OCI-LY7 (cell line): ENCODE results near the gene NOL12. TPM values are rescaled to one million over a fixed set of nuclear protein-coding genes. Genes with fewer than 3 reads are reported as not detected.

Experiments used
- BruUV-seq: library from RNA; stranded (reverse); fragments of 400-500 nt; replicated peaks from 2 replicates; lab custom pipeline; 2021; lab: Mats Ljungman, UMichigan
- CTCF ChIA-PET: fragments of 300-600 bp; sonication (Branson Sonifier 250); formaldehyde crosslinking; loops from one replicate; lab custom pipeline; 2022; ENCODE audit warnings: antibody characterized with exemption; ENCODE audit not compliant: unreplicated experiment; lab: Charles Lee
- POLR2A ChIA-PET: fragments of 300-600 bp; sonication (Branson Sonifier 250); formaldehyde crosslinking; loops from one replicate; lab custom pipeline; 2022; ENCODE audit warnings: antibody characterized with exemption; lab: Charles Lee
- DNase-seq: peaks from one replicate; pipeline ENCODE4 v3.0.0-alpha.2; 2015; ENCODE audit warnings: low spot score
- H2AFZ ChIP-seq: fragments of 200-600 bp; sonication (generic), shearing (Covaris generic); 2 replicates; pipeline ENCODE4 v1.6.1; 2014; ENCODE audit warnings: mild to moderate bottlenecking, antibody characterized with exemption, low read length, moderate library complexity
- H3K27ac ChIP-seq: fragments of 200-600 bp; sonication (generic); 2 replicates; pipeline ENCODE4 v1.5.1; 2014; ENCODE audit warnings: mixed run types, low read depth, mild to moderate bottlenecking, moderate library complexity, low read length, inconsistent platforms; ENCODE audit not compliant: poor library complexity, severe bottlenecking
- H3K36me3 ChIP-seq: fragments of 200-600 bp; sonication (generic); 2 replicates; pipeline ENCODE4 v1.6.1; 2014; ENCODE audit warnings: mild to moderate bottlenecking, antibody characterized with exemption, low read length, moderate library complexity, mixed read lengths; ENCODE audit not compliant: insufficient read depth
- H3K4me1 ChIP-seq: fragments of 200-600 bp; sonication (generic); 2 replicates; pipeline ENCODE4 v1.5.1; 2014; ENCODE audit warnings: mild to moderate bottlenecking, low read length; ENCODE audit not compliant: insufficient read depth, poor library complexity, severe bottlenecking
- H3K4me2 ChIP-seq: fragments of 200-600 bp; sonication (generic); 2 replicates; pipeline ENCODE4 v1.6.1; 2014; ENCODE audit warnings: mild to moderate bottlenecking, low read length
- H3K4me3 ChIP-seq: fragments of 200-600 bp; sonication (generic); 2 replicates; pipeline ENCODE4 v1.5.1; 2014; ENCODE audit warnings: mild to moderate bottlenecking, low read depth, low read length; ENCODE audit not compliant: poor library complexity, severe bottlenecking
- H3K79me2 ChIP-seq: fragments of 200-600 bp; sonication (generic); 2 replicates; pipeline ENCODE4 v1.6.1; 2016; ENCODE audit warnings: low read depth, mild to moderate bottlenecking, low read length, moderate library complexity, mixed read lengths; ENCODE audit not compliant: insufficient read depth
- H3K9me2 ChIP-seq: fragments of 200-600 bp; sonication (generic); 2 replicates; pipeline ENCODE4 v1.6.1; 2016; ENCODE audit warnings: mild to moderate bottlenecking, low read length, mixed read lengths; ENCODE audit not compliant: insufficient read depth
- H3K9me3 ChIP-seq: fragments of 200-600 bp; sonication (generic); 2 replicates; pipeline ENCODE4 v1.6.1; 2014; ENCODE audit warnings: mild to moderate bottlenecking, mixed run types, low read length, mixed read lengths
- H4K20me1 ChIP-seq: fragments of 200-600 bp; sonication (generic); 2 replicates; pipeline ENCODE4 v1.6.1; 2014; ENCODE audit warnings: mild to moderate bottlenecking, antibody characterized with exemption, low read length, moderate library complexity, mixed read lengths; ENCODE audit not compliant: insufficient read depth
- EZH2phosphoT487 ChIP-seq: fragments of 200-600 bp; sonication (generic); IDR thresholded peaks from 2 replicates; pipeline ENCODE4 v1.6.1; 2018; ENCODE audit warnings: low read depth, borderline replicate concordance, mild to moderate bottlenecking, mixed run types, antibody characterized with exemption, low read length, moderate library complexity, mixed read lengths
- intact Hi-C: fragments of 100-400 bp; cut with micrococcal nuclease; formaldehyde crosslinking; loops from one replicate; pipeline ENCODE4 v1.10.0; 2022; ENCODE audit not compliant: unreplicated experiment
- total RNA-seq, 2 experiments: library from RNA; depleted of rRNA in 1 of 2; stranded (reverse); fragments of >200 nt in 1 of 2; shearing (Covaris generic) in 1 of 2; gene quantifications; 2 replicates each; pipeline ENCODE4 v1.2.3, GENCODE V29; 2014 to 2022
- TF ChIP-seq, protein P1 (sequence below): fragments of 200-600 bp; sonication (generic); conservative IDR thresholded peaks from 2 replicates; pipeline ENCODE4 v1.5.1; 2014; ENCODE audit warnings: mild to moderate bottlenecking, antibody characterized with exemption, low read length, moderate library complexity, mixed read lengths

Gene NOL12
- total RNA-seq, 2 experiments from 2014 or later, result 62.3 to 64.6 TPM

DNA sequence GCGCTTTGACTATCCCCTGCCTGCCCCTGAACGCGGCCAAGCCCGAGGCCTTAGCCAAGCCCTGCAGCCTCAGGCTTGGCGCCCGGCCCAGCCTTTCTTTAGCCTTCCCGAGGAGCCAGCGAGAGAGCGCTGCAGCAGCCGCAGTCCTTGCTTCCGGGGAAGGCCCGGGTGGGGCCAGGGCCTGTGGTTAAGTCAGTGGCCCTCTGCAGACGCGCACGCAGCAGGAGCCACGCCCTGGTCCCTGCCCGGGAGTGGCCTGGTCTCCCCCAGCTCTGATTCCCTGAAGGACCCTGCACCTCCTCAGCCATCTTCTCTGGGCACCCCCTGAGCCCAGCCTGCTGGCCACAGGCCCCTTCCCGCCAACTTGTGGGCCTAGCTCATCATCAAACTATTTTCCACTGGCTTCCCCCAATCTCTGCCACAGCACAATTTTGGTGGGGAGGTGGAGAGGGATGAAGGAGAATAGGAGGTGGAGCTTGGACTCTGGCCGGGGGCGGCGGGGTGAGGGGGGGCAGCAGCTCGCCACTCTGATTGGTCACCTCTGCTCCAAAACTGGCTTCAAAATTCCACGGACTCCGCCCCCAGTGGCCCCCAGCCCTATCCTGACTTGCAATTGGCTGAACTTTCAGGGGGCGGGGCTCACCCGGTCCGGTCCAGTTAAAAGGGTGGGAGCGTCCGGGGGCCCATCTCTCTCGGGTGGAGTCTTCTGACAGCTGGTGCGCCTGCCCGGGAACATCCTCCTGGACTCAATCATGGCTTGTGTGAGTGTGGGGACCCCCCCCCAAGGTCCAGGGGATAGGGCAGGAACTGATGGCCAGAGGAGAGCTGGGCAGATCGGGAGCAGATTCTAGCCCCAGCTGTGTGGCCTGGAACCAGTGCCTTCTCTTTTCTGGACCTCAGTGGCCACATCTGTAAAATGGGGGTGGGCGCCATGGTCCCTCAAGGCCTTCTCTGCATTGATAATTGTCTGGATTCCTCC, 10.9 kb upstream of the NOL12 start, which contains the start of gene LGALS1:
Gene LGALS1, plus strand, starts transcription at position 686 of the 979 bp plus-strand sequence. Its CDS starts 67 bp downstream, at position 753.
- H3K4me3 ChIP-seq, result peak within 1 kb of the TSS; percentile 63
- H3K9me3 ChIP-seq, result no peaks in the 10 kb centered on the region
- peak within 1 kb of the TSS; percentile 88 for H3K4me2 ChIP-seq
- peak within 1 kb of the TSS; percentile 67; the same call in 1 of the 2 replicates for H2AFZ ChIP-seq
- CTCF ChIA-PET, result no interaction called here
- no peaks in the 10 kb centered on the region for H3K79me2 ChIP-seq
- BruUV-seq, result no TSS peak
- intact Hi-C loops, result loop anchor here (5.0 kb wide), 1 partner anchor 68 kb away; the partner anchor contains the start of gene GGA1
- no peaks in the 10 kb centered on the region for H3K36me3 ChIP-seq
- no peaks in the 10 kb centered on the region for H4K20me1 ChIP-seq
- POLR2A ChIA-PET, result interaction anchor here (0.6 to 2.0 kb wide), 4 partner anchors 11 to 97 kb away, joined by 3 to 5 read pairs (median 4); partner anchors contain the start of gene PDXP
- TF ChIP-seq, protein P1, sequence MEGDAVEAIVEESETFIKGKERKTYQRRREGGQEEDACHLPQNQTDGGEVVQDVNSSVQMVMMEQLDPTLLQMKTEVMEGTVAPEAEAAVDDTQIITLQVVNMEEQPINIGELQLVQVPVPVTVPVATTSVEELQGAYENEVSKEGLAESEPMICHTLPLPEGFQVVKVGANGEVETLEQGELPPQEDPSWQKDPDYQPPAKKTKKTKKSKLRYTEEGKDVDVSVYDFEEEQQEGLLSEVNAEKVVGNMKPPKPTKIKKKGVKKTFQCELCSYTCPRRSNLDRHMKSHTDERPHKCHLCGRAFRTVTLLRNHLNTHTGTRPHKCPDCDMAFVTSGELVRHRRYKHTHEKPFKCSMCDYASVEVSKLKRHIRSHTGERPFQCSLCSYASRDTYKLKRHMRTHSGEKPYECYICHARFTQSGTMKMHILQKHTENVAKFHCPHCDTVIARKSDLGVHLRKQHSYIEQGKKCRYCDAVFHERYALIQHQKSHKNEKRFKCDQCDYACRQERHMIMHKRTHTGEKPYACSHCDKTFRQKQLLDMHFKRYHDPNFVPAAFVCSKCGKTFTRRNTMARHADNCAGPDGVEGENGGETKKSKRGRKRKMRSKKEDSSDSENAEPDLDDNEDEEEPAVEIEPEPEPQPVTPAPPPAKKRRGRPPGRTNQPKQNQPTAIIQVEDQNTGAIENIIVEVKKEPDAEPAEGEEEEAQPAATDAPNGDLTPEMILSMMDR, result no peak
- TF ChIP-seq EZH2phosphoT487, result no peak
- H3K27ac ChIP-seq, result peak within 1 kb of the TSS; percentile 80
- peaks cover 44% of the 10 kb centered on the region for H3K4me1 ChIP-seq
- DNase-seq, result peak; percentile 47
- no peaks in the 10 kb centered on the region for H3K9me2 ChIP-seq

DNA sequence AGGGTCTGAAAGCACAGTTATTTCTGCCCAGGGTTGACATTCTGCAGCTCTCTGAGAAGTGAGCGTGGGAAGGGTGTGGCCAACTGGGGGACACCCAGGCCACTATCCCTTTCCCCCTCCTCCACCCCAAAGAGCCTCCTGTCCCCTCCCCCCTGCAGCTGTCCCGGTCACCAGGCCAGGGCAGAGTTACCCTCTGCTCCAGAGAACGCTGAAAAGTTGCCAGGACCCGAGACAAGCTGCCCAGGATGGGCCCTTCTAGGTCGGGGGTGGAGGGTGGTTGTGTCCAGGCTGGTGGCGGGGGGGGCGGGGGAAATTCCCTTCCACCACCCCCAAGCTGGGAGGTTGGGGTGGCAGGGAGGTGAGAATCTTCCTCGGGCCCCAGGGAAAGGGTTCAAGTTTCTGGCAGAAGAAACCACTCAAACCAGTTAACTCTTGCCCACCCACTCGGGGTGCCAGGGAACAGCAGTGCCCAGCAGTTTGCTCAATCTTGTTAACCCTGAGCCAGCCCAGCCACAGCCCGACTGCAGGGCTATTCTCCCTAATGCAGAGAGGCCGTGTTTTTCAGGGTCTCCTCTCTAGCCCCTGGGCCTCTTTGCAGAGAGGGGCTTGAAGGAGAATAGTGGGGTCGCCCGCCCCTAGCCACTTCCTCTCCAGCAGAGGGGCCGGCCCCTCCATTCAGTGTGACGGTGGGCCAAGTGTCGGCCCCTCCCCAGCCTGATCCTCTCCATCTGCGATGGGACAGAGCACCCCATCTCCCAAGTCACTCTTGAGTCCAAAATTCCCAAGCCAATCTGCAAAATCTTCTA, 10.0 kb upstream of the NOL12 start:
- Histone ChIP-seq H3K4me1 (peaks cover 46% of the 10 kb centered on the region), H3K9me3 (no peaks in the 10 kb centered on the region), H2AFZ (peak overlapping the region; percentile 53; the same call in 1 of the 2 replicates)

More for the DNA sequence above, 10.0 kb upstream of the NOL12 start:
- peak; percentile 13 for DNase-seq
- intact Hi-C loops, result loop anchor here (5.0 kb wide), 1 partner anchor 69 kb away; the partner anchor contains the start of gene GGA1
- TF ChIP-seq EZH2phosphoT487, result no peak
- TF ChIP-seq, protein P1, result no peak
- Histone ChIP-seq H3K79me2 (no peaks in the 10 kb centered on the region), H3K36me3 (no peaks in the 10 kb centered on the region), H3K4me2 (peak overlapping the region; percentile 88), H3K27ac (peak overlapping the region; percentile 80), H4K20me1 (no peaks in the 10 kb centered on the region), H3K4me3 (peak overlapping the region; percentile 63), H3K9me2 (no peaks in the 10 kb centered on the region)
- POLR2A ChIA-PET, result interaction anchor here (1.1 to 2.0 kb wide), 3 partner anchors 10 to 18 kb away, joined by 3 to 5 read pairs (median 3); partner anchors contain the start of genes NOL12 and PDXP
- BruUV-seq, result no TSS peak
- CTCF ChIA-PET, result interaction anchor here (0.6 kb wide), 1 partner anchor 138 kb away, joined by 5 read pairs; no protein-coding TSS in a partner anchor
